OCI-LY7 (cell line): ENCODE data around the gene GOLGA3. TPM values are rescaled to one million over a fixed set of nuclear protein-coding genes. Genes with fewer than 3 reads are reported as not detected.
"Not testable (repeated sequence)": the region's sequence is repeated elsewhere in the genome, so short reads cannot be mapped to it uniquely, and the experiment has no call there.

ENCODE experiments used
- BruUV-seq: library from RNA; stranded (reverse); fragments of 400-500 nt; replicated peaks from 2 replicates; lab custom pipeline; 2021; lab: Mats Ljungman, UMichigan
- CTCF ChIA-PET: fragments of 300-600 bp; sonication (Branson Sonifier 250); formaldehyde crosslinking; loops from one replicate; lab custom pipeline; 2022; ENCODE audit warnings: antibody characterized with exemption; ENCODE audit not compliant: unreplicated experiment; lab: Charles Lee
- POLR2A ChIA-PET: fragments of 300-600 bp; sonication (Branson Sonifier 250); formaldehyde crosslinking; loops from one replicate; lab custom pipeline; 2022; ENCODE audit warnings: antibody characterized with exemption; lab: Charles Lee
- DNase-seq: peaks from one replicate; pipeline ENCODE4 v3.0.0-alpha.2; 2015; ENCODE audit warnings: low spot score
- H2AFZ ChIP-seq: fragments of 200-600 bp; sonication (generic), shearing (Covaris generic); 2 replicates; pipeline ENCODE4 v1.6.1; 2014; ENCODE audit warnings: mild to moderate bottlenecking, antibody characterized with exemption, low read length, moderate library complexity
- H3K27ac ChIP-seq: fragments of 200-600 bp; sonication (generic); 2 replicates; pipeline ENCODE4 v1.5.1; 2014; ENCODE audit warnings: mixed run types, low read depth, mild to moderate bottlenecking, moderate library complexity, low read length, inconsistent platforms; ENCODE audit not compliant: poor library complexity, severe bottlenecking
- H3K36me3 ChIP-seq: fragments of 200-600 bp; sonication (generic); 2 replicates; pipeline ENCODE4 v1.6.1; 2014; ENCODE audit warnings: mild to moderate bottlenecking, antibody characterized with exemption, low read length, moderate library complexity, mixed read lengths; ENCODE audit not compliant: insufficient read depth
- H3K4me1 ChIP-seq: fragments of 200-600 bp; sonication (generic); 2 replicates; pipeline ENCODE4 v1.5.1; 2014; ENCODE audit warnings: mild to moderate bottlenecking, low read length; ENCODE audit not compliant: insufficient read depth, poor library complexity, severe bottlenecking
- H3K4me2 ChIP-seq: fragments of 200-600 bp; sonication (generic); 2 replicates; pipeline ENCODE4 v1.6.1; 2014; ENCODE audit warnings: mild to moderate bottlenecking, low read length
- H3K4me3 ChIP-seq: fragments of 200-600 bp; sonication (generic); 2 replicates; pipeline ENCODE4 v1.5.1; 2014; ENCODE audit warnings: mild to moderate bottlenecking, low read depth, low read length; ENCODE audit not compliant: poor library complexity, severe bottlenecking
- H3K79me2 ChIP-seq: fragments of 200-600 bp; sonication (generic); 2 replicates; pipeline ENCODE4 v1.6.1; 2016; ENCODE audit warnings: low read depth, mild to moderate bottlenecking, low read length, moderate library complexity, mixed read lengths; ENCODE audit not compliant: insufficient read depth
- H3K9me2 ChIP-seq: fragments of 200-600 bp; sonication (generic); 2 replicates; pipeline ENCODE4 v1.6.1; 2016; ENCODE audit warnings: mild to moderate bottlenecking, low read length, mixed read lengths; ENCODE audit not compliant: insufficient read depth
- H3K9me3 ChIP-seq: fragments of 200-600 bp; sonication (generic); 2 replicates; pipeline ENCODE4 v1.6.1; 2014; ENCODE audit warnings: mild to moderate bottlenecking, mixed run types, low read length, mixed read lengths
- H4K20me1 ChIP-seq: fragments of 200-600 bp; sonication (generic); 2 replicates; pipeline ENCODE4 v1.6.1; 2014; ENCODE audit warnings: mild to moderate bottlenecking, antibody characterized with exemption, low read length, moderate library complexity, mixed read lengths; ENCODE audit not compliant: insufficient read depth
- EZH2phosphoT487 ChIP-seq: fragments of 200-600 bp; sonication (generic); IDR thresholded peaks from 2 replicates; pipeline ENCODE4 v1.6.1; 2018; ENCODE audit warnings: low read depth, borderline replicate concordance, mild to moderate bottlenecking, mixed run types, antibody characterized with exemption, low read length, moderate library complexity, mixed read lengths
- intact Hi-C: fragments of 100-400 bp; cut with micrococcal nuclease; formaldehyde crosslinking; loops from one replicate; pipeline ENCODE4 v1.10.0; 2022; ENCODE audit not compliant: unreplicated experiment
- total RNA-seq, 2 experiments: library from RNA; depleted of rRNA in 1 of 2; stranded (reverse); fragments of >200 nt in 1 of 2; shearing (Covaris generic) in 1 of 2; gene quantifications; 2 replicates each; pipeline ENCODE4 v1.2.3, GENCODE V29; 2014 to 2022
- TF ChIP-seq, protein P1 (sequence below): fragments of 200-600 bp; sonication (generic); conservative IDR thresholded peaks from 2 replicates; pipeline ENCODE4 v1.5.1; 2014; ENCODE audit warnings: mild to moderate bottlenecking, antibody characterized with exemption, low read length, moderate library complexity, mixed read lengths

GOLGA3 gene
- total RNA-seq, 2 experiments from 2014 or later, result 51.2 to 77.9 TPM

DNA sequence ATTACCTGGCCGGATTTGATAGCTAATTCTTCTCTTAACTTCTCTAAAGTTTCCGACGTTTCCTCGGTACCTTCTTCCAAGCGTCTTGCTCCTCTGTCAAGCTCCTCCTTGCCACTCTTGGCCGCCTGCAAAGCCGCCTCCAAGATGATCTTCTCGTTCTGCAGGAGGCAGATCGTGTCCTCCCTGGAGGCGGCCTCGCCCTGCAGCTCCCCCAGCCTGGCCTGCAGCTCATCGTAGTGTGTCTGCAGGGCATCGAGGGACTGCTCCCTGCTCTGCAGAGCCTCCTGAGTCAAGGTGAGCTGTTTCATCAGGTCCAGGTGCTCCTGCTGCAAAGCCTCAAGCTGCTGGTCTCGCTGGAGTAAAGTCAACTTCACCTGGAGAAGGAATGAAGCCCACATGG, 32.8 kb downstream of the GOLGA3 start:
- Histone ChIP-seq H4K20me1 (no peaks in the 10 kb centered on the region), H3K9me2 (no peaks in the 10 kb centered on the region), H3K9me3 (no peaks in the 10 kb centered on the region), H2AFZ (no peak overlapping the region), H3K79me2 (no peaks in the 10 kb centered on the region), H3K4me2 (no peak overlapping the region), H3K36me3 (peaks cover 80% of the 10 kb centered on the region), H3K4me1 (no peaks in the 10 kb centered on the region), H3K27ac (no peak overlapping the region), H3K4me3 (no peak overlapping the region)
- POLR2A ChIA-PET, result no interaction called here
- intact Hi-C loops, result no loop called here
- BruUV-seq, result TSS peak; percentile 64
- CTCF ChIA-PET, result no interaction called here
- TF ChIP-seq, protein P1, sequence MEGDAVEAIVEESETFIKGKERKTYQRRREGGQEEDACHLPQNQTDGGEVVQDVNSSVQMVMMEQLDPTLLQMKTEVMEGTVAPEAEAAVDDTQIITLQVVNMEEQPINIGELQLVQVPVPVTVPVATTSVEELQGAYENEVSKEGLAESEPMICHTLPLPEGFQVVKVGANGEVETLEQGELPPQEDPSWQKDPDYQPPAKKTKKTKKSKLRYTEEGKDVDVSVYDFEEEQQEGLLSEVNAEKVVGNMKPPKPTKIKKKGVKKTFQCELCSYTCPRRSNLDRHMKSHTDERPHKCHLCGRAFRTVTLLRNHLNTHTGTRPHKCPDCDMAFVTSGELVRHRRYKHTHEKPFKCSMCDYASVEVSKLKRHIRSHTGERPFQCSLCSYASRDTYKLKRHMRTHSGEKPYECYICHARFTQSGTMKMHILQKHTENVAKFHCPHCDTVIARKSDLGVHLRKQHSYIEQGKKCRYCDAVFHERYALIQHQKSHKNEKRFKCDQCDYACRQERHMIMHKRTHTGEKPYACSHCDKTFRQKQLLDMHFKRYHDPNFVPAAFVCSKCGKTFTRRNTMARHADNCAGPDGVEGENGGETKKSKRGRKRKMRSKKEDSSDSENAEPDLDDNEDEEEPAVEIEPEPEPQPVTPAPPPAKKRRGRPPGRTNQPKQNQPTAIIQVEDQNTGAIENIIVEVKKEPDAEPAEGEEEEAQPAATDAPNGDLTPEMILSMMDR, result no peak
- no peak for DNase-seq

DNA sequence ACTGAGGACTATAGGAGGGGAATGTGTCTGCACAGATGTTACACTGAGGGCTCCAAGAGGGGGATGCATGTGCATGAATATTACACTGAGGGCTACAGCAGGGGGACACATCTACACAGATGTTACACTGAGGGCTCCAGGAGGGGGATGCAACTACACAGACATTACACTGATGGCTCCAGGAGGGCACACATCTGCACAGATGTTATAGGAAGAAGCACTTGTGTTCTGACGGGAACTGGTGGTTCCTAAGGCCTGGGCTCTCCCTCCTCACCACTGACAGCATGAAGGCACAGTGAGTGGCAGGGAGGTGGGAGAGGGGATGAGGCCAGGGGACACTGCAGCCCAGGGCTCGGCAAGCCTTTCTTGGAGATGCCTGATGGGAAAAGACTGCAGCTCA, 36.7 kb downstream of the GOLGA3 start:
- H3K4me3 ChIP-seq, POLR2A ChIA-PET, H3K9me2 ChIP-seq, DNase-seq, H3K4me1 ChIP-seq, H2AFZ ChIP-seq, CTCF ChIA-PET, H3K9me3 ChIP-seq, intact Hi-C loops, H3K27ac ChIP-seq, H3K4me2 ChIP-seq, BruUV-seq, H4K20me1 ChIP-seq, H3K79me2 ChIP-seq: not testable (repeated sequence)
- H3K36me3 ChIP-seq, result peaks cover 75% of the 10 kb centered on the region

DNA sequence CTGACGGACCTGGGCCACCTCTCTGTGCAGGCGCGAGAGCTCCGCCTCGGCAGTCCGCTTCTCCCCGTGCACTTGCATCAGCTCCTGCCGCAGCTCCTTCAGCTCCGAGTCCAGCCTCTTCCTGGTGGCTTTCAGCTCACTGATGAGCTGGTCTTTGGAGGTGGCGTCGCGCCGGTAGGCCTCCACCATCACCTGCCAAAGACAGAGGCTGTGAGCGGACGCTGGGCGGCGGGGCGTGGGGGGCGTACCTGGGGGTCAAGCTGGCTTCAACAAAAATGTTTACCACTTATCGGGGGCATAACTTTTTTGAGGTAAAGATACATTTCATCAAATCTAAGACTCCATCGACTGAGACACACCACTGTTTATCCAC, 39.6 kb downstream of the GOLGA3 start:
- H3K36me3 ChIP-seq, result peaks cover 76% of the 10 kb centered on the region
- no peaks in the 10 kb centered on the region for H3K9me2 ChIP-seq
- H3K79me2 ChIP-seq, result no peaks in the 10 kb centered on the region
- no peaks in the 10 kb centered on the region for H3K4me1 ChIP-seq
- H3K27ac ChIP-seq, result no peak overlapping the region
- H3K9me3 ChIP-seq, result no peaks in the 10 kb centered on the region
- intact Hi-C loops, result no loop called here
- no peak overlapping the region for H3K4me2 ChIP-seq
- TF ChIP-seq EZH2phosphoT487, result no peak
- TF ChIP-seq, protein P1, result no peak
- H3K4me3 ChIP-seq, result no peak overlapping the region
- BruUV-seq, result no TSS peak
- DNase-seq, result no peak
- H2AFZ ChIP-seq, result no peak overlapping the region
- no peaks in the 10 kb centered on the region; the same call in 1 of the 2 replicates for H4K20me1 ChIP-seq
- POLR2A ChIA-PET, result no interaction called here
- CTCF ChIA-PET, result no interaction called here
